Activated T-cell treated with anti-CD3 and anti-CD28 coated beads for 48 hours (primary cell): ENCODE results near the gene DBN1.

Experiments
- DNase-seq: peaks from one replicate; pipeline ENCODE4 v3.0.0-alpha.2; 2020; ENCODE audit warnings: low read depth

DBN1 gene

GRCh38 chr5:177473443-177474001 is at the start of gene DBN1:
Gene DBN1, minus strand, starts transcription at chr5:177473634. Its CDS starts 113 bp downstream, at chr5:177473521.
- no peak for DNase-seq

DNA sequence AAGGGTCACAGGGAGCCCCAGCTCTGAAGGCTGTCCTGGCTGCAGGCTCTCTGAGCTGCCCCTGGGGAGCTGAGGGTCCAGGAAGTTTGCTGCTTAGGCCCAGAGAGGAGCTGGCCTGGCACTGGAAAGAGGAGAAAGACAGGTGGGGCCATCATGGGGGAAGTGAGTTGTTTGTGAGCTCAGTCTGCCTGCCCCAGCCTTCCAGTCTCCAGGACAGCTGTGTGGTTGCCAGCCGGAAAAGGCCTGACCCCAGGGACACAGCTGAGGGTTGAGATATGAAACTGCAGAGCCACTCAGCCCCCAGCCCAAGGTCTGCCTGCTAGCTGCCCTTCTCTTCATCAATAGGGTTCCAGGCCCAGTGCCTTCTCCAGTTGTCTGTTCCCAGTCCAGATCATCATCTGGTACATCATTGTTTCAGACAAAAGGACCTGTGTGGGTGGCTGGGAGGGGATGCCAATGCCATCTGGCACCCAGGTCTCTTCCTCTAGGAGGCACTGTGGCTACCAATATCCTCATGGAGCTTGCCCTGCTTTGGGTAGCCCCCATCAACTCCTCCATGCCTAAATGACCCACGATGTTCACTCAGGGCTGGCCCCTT is 47.6 kb upstream of the DBN1 start:
- DNase-seq, result no peak

GRCh38 chr5:177520271-177520670 is 46.8 kb upstream of the DBN1 start:
- no peak for DNase-seq

- DNase-seq, result no peak
These were observed 46.2 kb upstream of the DBN1 start for GRCh38 chr5:177519463-177520235.

DNA sequence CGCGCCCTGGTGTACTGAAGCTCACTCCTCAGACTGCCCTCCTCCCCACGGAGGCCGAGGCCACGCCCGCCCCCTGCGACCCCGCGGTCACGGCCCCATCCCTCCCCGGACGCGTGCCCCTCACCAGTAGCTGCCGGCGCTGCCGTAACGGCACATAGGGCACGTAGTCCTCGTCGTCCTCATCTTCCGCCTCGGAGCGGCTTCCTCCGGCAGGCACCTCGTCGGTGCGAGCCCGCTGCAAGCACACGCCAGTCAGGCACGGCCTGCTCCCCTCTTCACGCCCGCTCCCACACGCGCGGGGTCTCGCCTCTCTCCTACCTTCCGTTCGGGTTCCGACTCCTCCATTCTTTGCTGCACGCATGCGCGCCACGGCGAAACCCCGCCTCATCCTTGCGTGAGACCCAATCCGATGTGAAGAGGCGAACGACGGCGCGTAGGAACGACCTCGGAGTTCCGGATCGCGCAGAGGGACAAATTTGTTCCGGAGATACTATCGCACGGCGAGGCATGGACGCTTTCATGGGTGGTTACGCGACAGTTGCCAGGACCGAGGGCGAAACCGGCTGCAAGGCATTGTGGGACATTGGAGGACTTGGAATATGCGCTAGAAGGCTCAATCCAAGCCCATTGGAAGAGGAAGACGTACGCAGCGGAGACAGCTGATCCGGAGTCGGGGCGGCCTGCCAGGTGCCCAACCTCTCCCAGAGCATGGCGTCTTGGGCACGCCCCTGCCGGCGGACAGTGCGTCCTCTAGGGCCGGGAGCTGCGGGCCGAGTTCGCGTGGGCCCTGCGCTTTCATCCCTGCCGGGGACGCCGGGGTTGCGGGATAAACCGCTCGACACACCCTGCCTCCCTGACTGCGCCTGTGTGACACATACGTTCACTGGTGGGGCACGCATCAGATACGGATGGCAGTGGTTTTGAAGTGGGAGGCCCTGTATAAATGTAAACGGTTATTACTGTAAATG is 43.5 kb upstream of the DBN1 start, which contains the start of gene DDX41:
TSS of gene DDX41 (minus strand) at position 361 of the 968 bp plus-strand sequence. CDS start at position 345, 16 bp downstream.
- peak; percentile 94 for DNase-seq

DNA sequence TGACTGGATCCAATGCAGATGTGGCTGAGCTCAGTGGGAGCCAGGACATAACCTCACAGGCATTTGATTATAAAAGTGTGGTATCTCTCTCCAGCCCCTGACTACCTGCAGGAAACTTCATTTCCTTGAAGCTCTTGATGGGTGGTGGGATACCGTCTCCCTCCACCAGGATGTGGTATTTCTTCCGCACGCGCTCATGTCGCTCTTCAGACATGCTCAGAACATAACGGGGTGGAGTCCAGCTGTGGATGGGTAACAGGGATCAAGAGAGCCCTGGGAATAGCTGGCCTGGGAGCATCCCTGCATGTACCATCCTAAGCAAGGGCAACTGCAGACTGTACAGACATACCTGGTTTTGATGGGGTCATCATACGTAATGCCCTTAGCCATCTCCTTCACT is 42.1 kb upstream of the DBN1 start:
- no peak for DNase-seq

DNA sequence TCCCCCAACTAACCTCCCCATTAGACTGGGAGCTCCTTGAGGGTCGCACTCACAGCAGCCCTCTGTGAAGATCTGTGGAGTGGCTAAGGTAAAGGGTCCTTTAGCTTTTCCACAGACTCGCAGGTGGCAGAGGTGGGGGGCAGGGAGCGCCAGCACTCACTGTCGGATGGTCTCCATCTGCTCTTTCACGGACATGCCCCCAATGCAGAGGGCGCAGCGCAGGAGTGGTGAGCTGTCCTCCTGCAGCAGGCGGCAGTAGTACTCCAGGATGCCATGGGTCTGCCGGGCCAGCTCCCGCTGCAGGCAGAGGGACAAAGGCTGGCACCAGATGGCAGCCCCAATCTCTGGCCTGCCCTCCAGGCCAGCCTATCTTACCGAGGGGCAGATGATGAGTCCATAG is 41.1 kb upstream of the DBN1 start:
- DNase-seq, result no peak

GRCh38 chr5:177513500-177513899 is 40.1 kb upstream of the DBN1 start:
- DNase-seq, result no peak

DNA sequence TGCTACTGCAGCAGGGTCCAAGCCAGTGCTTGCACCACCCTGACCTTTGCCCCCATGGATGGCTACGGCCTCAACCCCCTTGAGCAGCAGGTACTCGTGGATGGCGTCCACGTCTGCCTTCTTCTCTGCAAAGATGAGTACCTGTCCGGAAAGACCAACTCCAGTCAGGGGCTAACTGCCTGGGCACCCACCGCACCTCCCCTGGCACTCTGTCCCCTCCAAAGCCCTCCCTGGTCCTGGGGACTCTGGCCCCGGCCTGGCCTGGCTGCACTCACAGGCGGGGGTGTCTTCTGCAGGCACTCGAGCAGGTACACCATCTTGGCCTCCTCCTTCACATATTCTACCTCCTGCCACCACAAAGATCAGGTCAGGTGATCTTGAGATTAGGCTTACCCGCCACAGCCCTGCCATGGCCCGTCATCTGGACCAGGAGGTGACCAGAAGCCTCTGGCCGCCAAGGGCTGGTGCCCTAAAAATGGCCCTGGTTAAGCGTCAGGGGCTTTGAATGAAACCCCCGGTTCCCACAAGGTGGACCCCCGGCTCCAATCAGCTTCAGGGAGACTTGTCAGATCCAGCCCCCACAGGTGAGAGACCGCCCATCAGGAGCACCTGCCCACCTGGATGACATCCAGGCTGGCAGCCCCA is 39.4 kb upstream of the DBN1 start:
- DNase-seq, result no peak

- no peak for DNase-seq
These were observed 38.6 kb upstream of the DBN1 start for GRCh38 chr5:177511796-177512675.

GRCh38 chr5:177511181-177511580 is 37.7 kb upstream of the DBN1 start:
- DNase-seq, result no peak

GRCh38 chr5:177510567-177511053 is 37.2 kb upstream of the DBN1 start:
- no peak for DNase-seq

DNA sequence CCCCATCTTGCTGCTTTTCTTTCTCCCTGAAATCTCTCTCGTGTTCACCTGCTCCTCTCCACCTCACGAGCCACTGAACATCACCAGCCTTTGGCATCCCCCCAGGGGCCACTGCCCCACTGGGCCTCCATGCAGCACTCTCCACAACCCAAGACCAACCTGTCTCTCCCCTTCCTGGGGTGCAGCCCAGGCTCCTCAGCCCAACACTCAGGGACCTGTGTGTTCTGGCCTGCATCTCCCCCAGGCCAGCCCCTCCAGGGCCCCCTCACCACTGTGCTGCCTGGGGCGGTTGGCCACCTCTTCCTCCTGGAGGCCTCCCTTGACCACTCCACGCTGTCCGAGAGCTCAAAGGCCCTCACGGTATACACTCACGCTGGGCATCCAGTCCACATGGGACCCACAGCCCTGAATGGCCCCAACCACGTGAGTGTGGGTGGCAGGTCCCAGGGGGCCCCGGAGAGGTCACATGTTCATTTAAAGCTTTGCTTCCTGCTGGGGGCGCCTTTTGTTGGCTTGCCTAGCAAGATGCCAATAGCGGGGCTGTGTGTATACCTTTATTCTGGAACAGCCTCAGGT is 36.6 kb upstream of the DBN1 start:
- no peak for DNase-seq

DNA sequence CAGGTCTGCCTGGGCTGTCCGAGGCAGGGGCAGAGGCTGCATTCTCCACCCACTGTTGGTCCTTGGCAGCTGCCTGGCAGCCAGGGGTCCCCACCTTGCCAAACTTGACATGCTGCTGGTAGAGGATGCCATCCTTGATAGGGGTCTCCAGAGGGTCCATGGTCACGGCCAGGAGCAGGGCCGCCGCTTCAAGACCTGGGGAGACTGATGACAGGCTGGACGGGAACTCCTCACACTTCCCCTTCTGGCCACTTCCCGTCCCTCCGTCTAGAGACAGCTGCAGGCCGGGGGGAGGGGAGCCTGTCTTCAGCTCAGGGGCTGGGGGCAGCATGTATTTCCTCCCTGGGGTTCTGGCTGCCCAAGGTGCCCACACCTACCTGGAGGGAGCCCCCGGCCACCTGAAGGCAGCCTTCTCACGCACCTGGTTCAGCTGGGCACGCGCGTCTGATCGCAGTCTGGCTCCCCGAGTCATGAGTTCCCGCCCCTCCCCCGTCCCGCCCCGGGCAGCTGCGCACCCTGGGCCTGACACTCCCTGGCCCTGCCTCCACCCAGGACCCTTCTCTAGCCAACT is 36.0 kb upstream of the DBN1 start, which contains the start of gene DOK3:
TSS of gene DOK3 (minus strand) at position 446 of the 571 bp plus-strand sequence. CDS start at position 160, 286 bp downstream.
- no peak for DNase-seq

DNA sequence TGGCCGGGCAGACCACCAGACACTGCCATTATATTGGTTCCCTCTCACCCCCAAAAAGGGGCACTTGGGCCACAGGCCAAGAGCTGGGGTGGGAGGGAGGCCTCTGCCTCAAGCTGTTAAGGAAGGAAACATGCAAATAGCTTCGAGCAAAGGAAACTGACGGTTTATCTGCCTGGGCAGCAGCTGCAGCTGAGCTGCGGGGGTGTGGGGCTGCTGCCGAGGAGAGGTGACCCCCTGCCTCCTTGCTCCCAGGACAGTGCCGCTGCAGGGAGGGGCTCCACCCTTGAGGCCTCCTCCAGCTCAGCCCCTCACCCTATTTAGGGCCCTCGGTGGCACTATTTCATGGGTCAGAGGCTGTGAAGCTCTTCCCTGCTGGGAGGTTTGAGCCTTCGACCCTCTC is 35.4 kb upstream of the DBN1 start:
- DNase-seq, result no peak

GRCh38 chr5:177508221-177508611 is 34.8 kb upstream of the DBN1 start:
- no peak for DNase-seq

- no peak for DNase-seq
These were observed 34.3 kb upstream of the DBN1 start for GRCh38 chr5:177507596-177508220.

- no peak for DNase-seq
These were observed 33.7 kb upstream of the DBN1 start for GRCh38 chr5:177507165-177507564.

GRCh38 chr5:177505075-177505474 is 31.6 kb upstream of the DBN1 start:
- DNase-seq, result no peak
